ENCODE data around the gene ITGA1.

ITGA1 gene

GRCh38 chr5:52906343-52906742 lies 118.6 kb downstream of the ITGA1 start:
- DNase-seq = no peak

GRCh38 chr5:52906845-52907244 lies 119.1 kb downstream of the ITGA1 start:
- DNase-seq = no peak

- no peak for DNase-seq
These were observed 121.5 kb downstream of the ITGA1 start for GRCh38 chr5:52909192-52909591.

- no peak for DNase-seq
These were observed 122.4 kb downstream of the ITGA1 start for GRCh38 chr5:52910071-52910470.

- DNase-seq = peak; percentile 74
These were observed 127.6 kb downstream of the ITGA1 start for GRCh38 chr5:52915176-52915875.

- DNase-seq = peak; percentile 34
These were observed 133.2 kb downstream of the ITGA1 start for GRCh38 chr5:52920929-52921328.

GRCh38 chr5:52922384-52922783 lies 134.7 kb downstream of the ITGA1 start:
- peak; percentile 92 for DNase-seq

- DNase-seq = no peak
These were observed 136.7 kb downstream of the ITGA1 start for GRCh38 chr5:52924456-52924855.

GRCh38 chr5:52925001-52925400 lies 137.3 kb downstream of the ITGA1 start:
- no peak for DNase-seq

GRCh38 chr5:52928689-52929088 lies 141.0 kb downstream of the ITGA1 start:
- DNase-seq = no peak

GRCh38 chr5:52938226-52938625 lies 150.5 kb downstream of the ITGA1 start:
- no peak for DNase-seq

GRCh38 chr5:52943285-52943684 lies 155.6 kb downstream of the ITGA1 start:
- no peak for DNase-seq

- no peak for DNase-seq
These were observed 156.1 kb downstream of the ITGA1 start for GRCh38 chr5:52943808-52944207.

GRCh38 chr5:52945040-52945439 lies 157.3 kb downstream of the ITGA1 start:
- DNase-seq = no peak

- DNase-seq = peak; percentile 5
These were observed 159.5 kb downstream of the ITGA1 start for GRCh38 chr5:52947208-52947607.

- peak; percentile 27 for DNase-seq
These were observed 160.1 kb downstream of the ITGA1 start for GRCh38 chr5:52947851-52948250.

GRCh38 chr5:52948418-52949076 lies 160.8 kb downstream of the ITGA1 start:
- peak; percentile 84 for DNase-seq

GRCh38 chr5:52950686-52951085 lies 163.0 kb downstream of the ITGA1 start:
- no peak for DNase-seq

- no peak for DNase-seq
These were observed 164.8 kb downstream of the ITGA1 start for GRCh38 chr5:52952483-52952882.

GRCh38 chr5:52956014-52956413 lies 168.3 kb downstream of the ITGA1 start:
- DNase-seq = no peak

- peak; percentile 47 for DNase-seq
These were observed 169.4 kb downstream of the ITGA1 start for GRCh38 chr5:52956915-52957747.

- peak; percentile 23 for DNase-seq
These were observed 173.6 kb downstream of the ITGA1 start for GRCh38 chr5:52961274-52961681.

- DNase-seq = no peak
These were observed 175.9 kb downstream of the ITGA1 start for GRCh38 chr5:52963636-52964035.

All from fibroblast of skin of back (primary cell).